GM23338 (cell line): ENCODE measurements around the gene AXIN2.

ENCODE experiments used
- CREB1 ChIP-seq: fragments of 250-450 bp; sonication (Bioruptor Pico); IDR thresholded peaks from 2 replicates; pipeline ENCODE4 v1.5.0; 2020; ENCODE audit warnings: low read depth, mild to moderate bottlenecking, moderate library complexity
- EZH2 ChIP-seq: fragments of 200-600 bp; sonication (generic); IDR thresholded peaks from one replicate; pipeline ENCODE4 v1.8.0; 2017; ENCODE audit warnings: antibody characterized with exemption, mild to moderate bottlenecking, low read depth; ENCODE audit not compliant: unreplicated experiment
- EZH2phosphoT487 ChIP-seq: fragments of 200-600 bp; sonication (generic); IDR thresholded peaks from one replicate; pipeline ENCODE4 v1.8.1; 2018; ENCODE audit warnings: antibody characterized with exemption; ENCODE audit not compliant: unreplicated experiment
- JUNB ChIP-seq: IDR thresholded peaks from one replicate; pipeline ENCODE4 v1.6.1; 2016; ENCODE audit warnings: antibody characterized with exemption; ENCODE audit not compliant: unreplicated experiment
- NANOG ChIP-seq: IDR thresholded peaks from 2 replicates; pipeline ENCODE4 v1.6.1; 2016; ENCODE audit warnings: antibody characterized with exemption, borderline replicate concordance
- POLR2AphosphoS5 ChIP-seq: IDR thresholded peaks from 2 replicates; pipeline ENCODE4 v1.6.1; 2016; ENCODE audit warnings: antibody characterized with exemption, low read depth
- STAT1 ChIP-seq: IDR thresholded peaks from one replicate; pipeline ENCODE4 v1.6.1; 2016; ENCODE audit warnings: antibody characterized with exemption; ENCODE audit not compliant: unreplicated experiment
- ZNF114 ChIP-seq: fragments of 250-450 bp; sonication (Bioruptor Pico); IDR thresholded peaks from 2 replicates; pipeline ENCODE4 v1.5.0; 2020; ENCODE audit warnings: mild to moderate bottlenecking, moderate library complexity
- ZNF331 ChIP-seq: fragments of 250-450 bp; sonication (Bioruptor Pico); IDR thresholded peaks from 2 replicates; pipeline ENCODE4 v1.5.0; 2020; ENCODE audit warnings: low read depth, mild to moderate bottlenecking, moderate library complexity
- TF ChIP-seq, protein P1 (sequence below), 2 experiments: fragments of 200-600 bp in 1 of 2; sonication (generic) in 1 of 2; conservative IDR thresholded peaks; 2 replicates each; pipeline versions ENCODE4 v1.5.1 to v1.6.1; 2016 to 2017; ENCODE audit warnings: antibody characterized with exemption in 2 of 2, low read depth in 2 of 2, mild to moderate bottlenecking in 2 of 2, moderate library complexity in 1 of 2
- TF ChIP-seq, protein P2 (sequence below): IDR thresholded peaks from one replicate; pipeline ENCODE4 v1.6.1; 2018; ENCODE audit warnings: antibody characterized with exemption; ENCODE audit not compliant: unreplicated experiment
- TF ChIP-seq, protein P3 (sequence below): IDR thresholded peaks from 2 replicates; pipeline ENCODE4 v1.6.1; 2016; ENCODE audit warnings: antibody characterized with exemption

DNA sequence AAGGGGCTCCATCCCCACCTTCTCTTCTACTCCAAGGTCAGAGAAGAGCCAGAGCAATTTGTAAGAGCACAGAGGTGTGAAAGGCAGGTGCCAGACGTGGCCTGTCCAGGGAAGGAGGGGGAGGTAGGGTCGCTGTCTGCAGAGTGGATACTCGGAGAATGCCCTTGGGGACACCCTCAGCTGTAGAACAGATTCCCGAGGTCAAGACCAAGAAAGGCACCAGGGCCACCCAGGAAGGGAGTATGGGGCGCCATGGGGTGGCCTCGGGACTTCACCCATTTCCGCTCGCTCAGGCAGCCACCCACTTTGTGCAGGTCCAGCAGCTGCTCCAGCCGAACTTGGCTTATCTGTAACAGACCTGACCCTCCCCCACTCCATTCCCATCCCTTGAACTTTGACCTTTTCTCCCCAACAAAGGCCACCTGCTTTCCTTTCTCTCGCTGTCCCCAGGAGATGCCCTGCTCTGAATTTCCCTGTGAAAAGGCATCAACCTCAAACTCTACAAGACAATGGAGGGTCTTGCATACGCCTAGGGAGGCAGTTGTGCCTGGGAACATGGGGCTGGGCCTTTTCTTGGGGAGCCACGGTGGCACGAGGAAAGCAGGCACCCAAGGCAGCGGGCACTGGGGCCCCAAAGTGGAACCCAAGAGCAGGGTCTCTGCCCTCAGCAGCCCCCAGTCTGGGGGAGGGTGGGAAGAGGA is 11.3 kb upstream of the AXIN2 start:
- TF ChIP-seq, protein P1, sequence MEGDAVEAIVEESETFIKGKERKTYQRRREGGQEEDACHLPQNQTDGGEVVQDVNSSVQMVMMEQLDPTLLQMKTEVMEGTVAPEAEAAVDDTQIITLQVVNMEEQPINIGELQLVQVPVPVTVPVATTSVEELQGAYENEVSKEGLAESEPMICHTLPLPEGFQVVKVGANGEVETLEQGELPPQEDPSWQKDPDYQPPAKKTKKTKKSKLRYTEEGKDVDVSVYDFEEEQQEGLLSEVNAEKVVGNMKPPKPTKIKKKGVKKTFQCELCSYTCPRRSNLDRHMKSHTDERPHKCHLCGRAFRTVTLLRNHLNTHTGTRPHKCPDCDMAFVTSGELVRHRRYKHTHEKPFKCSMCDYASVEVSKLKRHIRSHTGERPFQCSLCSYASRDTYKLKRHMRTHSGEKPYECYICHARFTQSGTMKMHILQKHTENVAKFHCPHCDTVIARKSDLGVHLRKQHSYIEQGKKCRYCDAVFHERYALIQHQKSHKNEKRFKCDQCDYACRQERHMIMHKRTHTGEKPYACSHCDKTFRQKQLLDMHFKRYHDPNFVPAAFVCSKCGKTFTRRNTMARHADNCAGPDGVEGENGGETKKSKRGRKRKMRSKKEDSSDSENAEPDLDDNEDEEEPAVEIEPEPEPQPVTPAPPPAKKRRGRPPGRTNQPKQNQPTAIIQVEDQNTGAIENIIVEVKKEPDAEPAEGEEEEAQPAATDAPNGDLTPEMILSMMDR (conservative IDR thresholded peaks at IDR 0.05; ENCODE audit: low read depth in 2 of 2) = no peak
- TF ChIP-seq POLR2AphosphoS5 (peak; percentile 55), JUNB (no peak), EZH2 (no peak), EZH2phosphoT487 (no peak), CREB1 (CRISPR knock-in tag) (peak; percentile 40; the same call in 1 of the 2 replicates), STAT1 (no peak), NANOG (peak; percentile 89), ZNF114 (CRISPR knock-in tag) (no peak), ZNF331 (no peak)
- TF ChIP-seq, protein P2, sequence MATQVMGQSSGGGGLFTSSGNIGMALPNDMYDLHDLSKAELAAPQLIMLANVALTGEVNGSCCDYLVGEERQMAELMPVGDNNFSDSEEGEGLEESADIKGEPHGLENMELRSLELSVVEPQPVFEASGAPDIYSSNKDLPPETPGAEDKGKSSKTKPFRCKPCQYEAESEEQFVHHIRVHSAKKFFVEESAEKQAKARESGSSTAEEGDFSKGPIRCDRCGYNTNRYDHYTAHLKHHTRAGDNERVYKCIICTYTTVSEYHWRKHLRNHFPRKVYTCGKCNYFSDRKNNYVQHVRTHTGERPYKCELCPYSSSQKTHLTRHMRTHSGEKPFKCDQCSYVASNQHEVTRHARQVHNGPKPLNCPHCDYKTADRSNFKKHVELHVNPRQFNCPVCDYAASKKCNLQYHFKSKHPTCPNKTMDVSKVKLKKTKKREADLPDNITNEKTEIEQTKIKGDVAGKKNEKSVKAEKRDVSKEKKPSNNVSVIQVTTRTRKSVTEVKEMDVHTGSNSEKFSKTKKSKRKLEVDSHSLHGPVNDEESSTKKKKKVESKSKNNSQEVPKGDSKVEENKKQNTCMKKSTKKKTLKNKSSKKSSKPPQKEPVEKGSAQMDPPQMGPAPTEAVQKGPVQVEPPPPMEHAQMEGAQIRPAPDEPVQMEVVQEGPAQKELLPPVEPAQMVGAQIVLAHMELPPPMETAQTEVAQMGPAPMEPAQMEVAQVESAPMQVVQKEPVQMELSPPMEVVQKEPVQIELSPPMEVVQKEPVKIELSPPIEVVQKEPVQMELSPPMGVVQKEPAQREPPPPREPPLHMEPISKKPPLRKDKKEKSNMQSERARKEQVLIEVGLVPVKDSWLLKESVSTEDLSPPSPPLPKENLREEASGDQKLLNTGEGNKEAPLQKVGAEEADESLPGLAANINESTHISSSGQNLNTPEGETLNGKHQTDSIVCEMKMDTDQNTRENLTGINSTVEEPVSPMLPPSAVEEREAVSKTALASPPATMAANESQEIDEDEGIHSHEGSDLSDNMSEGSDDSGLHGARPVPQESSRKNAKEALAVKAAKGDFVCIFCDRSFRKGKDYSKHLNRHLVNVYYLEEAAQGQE = peak; percentile 43
- TF ChIP-seq, protein P3, sequence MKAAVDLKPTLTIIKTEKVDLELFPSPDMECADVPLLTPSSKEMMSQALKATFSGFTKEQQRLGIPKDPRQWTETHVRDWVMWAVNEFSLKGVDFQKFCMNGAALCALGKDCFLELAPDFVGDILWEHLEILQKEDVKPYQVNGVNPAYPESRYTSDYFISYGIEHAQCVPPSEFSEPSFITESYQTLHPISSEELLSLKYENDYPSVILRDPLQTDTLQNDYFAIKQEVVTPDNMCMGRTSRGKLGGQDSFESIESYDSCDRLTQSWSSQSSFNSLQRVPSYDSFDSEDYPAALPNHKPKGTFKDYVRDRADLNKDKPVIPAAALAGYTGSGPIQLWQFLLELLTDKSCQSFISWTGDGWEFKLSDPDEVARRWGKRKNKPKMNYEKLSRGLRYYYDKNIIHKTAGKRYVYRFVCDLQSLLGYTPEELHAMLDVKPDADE = peak; percentile 80
